Epithelial cell of proximal tubule (primary cell): ENCODE data around the gene BABAM2. TPM values are rescaled to one million over a fixed set of nuclear protein-coding genes. Genes with fewer than 3 reads are reported as not detected.
"Not testable (repeated sequence)": the region's sequence is repeated elsewhere in the genome, so short reads cannot be mapped to it uniquely, and the experiment has no call there.

Source experiments
- DNase-seq: peaks from one replicate; pipeline ENCODE4 v3.0.0-alpha.2; 2011; ENCODE audit warnings: low read depth
- H3K4me3 ChIP-seq: 2 replicates; pipeline ENCODE4 v1.5.1; 2011; ENCODE audit warnings: low read depth, mild to moderate bottlenecking, low read length
- CTCF ChIP-seq: conservative IDR thresholded peaks from 2 replicates; pipeline ENCODE4 v1.5.1; 2012; ENCODE audit warnings: low read depth, mild to moderate bottlenecking, low read length
- total RNA-seq: library from RNA; depleted of rRNA; stranded (reverse); fragments of >200 nt; gene quantifications from 2 replicates; pipeline ENCODE4 v1.2.3, GENCODE V29; 2015

The BABAM2 gene
- total RNA-seq, 1 donor from 2014 or later, result 23.6 TPM

GRCh38 chr2:27972311-27972710, 81.8 kb downstream of the BABAM2 start:
- TF ChIP-seq CTCF, result no peak
- DNase-seq, result no peak
- H3K4me3 ChIP-seq, result no peak overlapping the region

- no peak for DNase-seq
- H3K4me3 ChIP-seq, result no peak overlapping the region
- TF ChIP-seq CTCF, result peak; percentile 44
Observed at GRCh38 chr2:27973592-27973991, 83.1 kb downstream of the BABAM2 start.

- no peak for TF ChIP-seq CTCF
- DNase-seq, result no peak
Observed at GRCh38 chr2:27976308-27976707, 85.8 kb downstream of the BABAM2 start.

GRCh38 chr2:27977731-27978312, 87.3 kb downstream of the BABAM2 start:
- H3K4me3 ChIP-seq, result no peak overlapping the region
- no peak for TF ChIP-seq CTCF
- peak; percentile 73 for DNase-seq

More at GRCh38 chr2:27976308-27976707, 85.8 kb downstream of the BABAM2 start:
- no peak overlapping the region for H3K4me3 ChIP-seq

GRCh38 chr2:27978761-27979160, 88.2 kb downstream of the BABAM2 start:
- H3K4me3 ChIP-seq, result not testable (repeated sequence)

GRCh38 chr2:27980242-27980641, 89.7 kb downstream of the BABAM2 start:
- no peak for DNase-seq
- no peak overlapping the region for H3K4me3 ChIP-seq
- TF ChIP-seq CTCF, result no peak

More at GRCh38 chr2:27978761-27979160, 88.2 kb downstream of the BABAM2 start:
- DNase-seq, result not testable (repeated sequence)

GRCh38 chr2:27984153-27984552, 93.6 kb downstream of the BABAM2 start:
- H3K4me3 ChIP-seq, result no peak overlapping the region
- TF ChIP-seq CTCF, result no peak
- no peak for DNase-seq
